PC-9 (cell line): ENCODE measurements around the gene CTNNAL1.

ENCODE experiments used
- EZH2 ChIP-seq: fragments of 200-600 bp; sonication (generic); IDR thresholded peaks from 2 replicates; pipeline ENCODE4 v1.8.0; 2017; ENCODE audit warnings: antibody characterized with exemption, low read depth
- TF ChIP-seq, protein P1 (sequence below): fragments of 200-600 bp; sonication (generic); conservative IDR thresholded peaks from 2 replicates; pipeline ENCODE4 v1.6.1; 2017; ENCODE audit warnings: mixed run types, antibody characterized with exemption, mild to moderate bottlenecking, moderate library complexity

DNA sequence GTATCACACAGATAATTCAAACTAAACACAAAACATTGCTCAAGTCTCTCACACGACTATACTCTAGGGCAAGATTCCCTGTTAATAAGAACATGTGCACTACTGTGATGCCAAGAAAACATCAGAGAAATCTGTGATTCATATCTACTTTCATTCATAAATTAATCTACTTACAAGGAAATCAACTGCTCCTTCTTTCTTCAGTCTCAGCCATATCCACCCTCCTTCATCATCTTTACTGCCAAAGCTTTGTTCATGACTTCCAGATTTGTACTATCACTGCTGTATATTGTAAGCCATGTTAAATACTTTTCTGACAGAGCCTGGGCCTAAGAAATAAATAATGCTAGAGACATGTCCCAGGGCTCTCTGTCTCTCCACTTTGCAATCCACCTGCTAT, 35.1 kb downstream of the CTNNAL1 start:
- no peak for TF ChIP-seq EZH2
- TF ChIP-seq, protein P1, sequence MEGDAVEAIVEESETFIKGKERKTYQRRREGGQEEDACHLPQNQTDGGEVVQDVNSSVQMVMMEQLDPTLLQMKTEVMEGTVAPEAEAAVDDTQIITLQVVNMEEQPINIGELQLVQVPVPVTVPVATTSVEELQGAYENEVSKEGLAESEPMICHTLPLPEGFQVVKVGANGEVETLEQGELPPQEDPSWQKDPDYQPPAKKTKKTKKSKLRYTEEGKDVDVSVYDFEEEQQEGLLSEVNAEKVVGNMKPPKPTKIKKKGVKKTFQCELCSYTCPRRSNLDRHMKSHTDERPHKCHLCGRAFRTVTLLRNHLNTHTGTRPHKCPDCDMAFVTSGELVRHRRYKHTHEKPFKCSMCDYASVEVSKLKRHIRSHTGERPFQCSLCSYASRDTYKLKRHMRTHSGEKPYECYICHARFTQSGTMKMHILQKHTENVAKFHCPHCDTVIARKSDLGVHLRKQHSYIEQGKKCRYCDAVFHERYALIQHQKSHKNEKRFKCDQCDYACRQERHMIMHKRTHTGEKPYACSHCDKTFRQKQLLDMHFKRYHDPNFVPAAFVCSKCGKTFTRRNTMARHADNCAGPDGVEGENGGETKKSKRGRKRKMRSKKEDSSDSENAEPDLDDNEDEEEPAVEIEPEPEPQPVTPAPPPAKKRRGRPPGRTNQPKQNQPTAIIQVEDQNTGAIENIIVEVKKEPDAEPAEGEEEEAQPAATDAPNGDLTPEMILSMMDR = no peak
